GM18511 (cell line): Measurements from ENCODE around the gene PSMG3.

Experiments
- ATAC-seq: cut with Tn5 transposase; IDR thresholded peaks from one replicate; pipeline ENCODE4 v1.9.1; 2021; ENCODE audit warnings: mild to moderate bottlenecking, moderate library complexity; ENCODE audit not compliant: unreplicated experiment

The PSMG3 gene

DNA sequence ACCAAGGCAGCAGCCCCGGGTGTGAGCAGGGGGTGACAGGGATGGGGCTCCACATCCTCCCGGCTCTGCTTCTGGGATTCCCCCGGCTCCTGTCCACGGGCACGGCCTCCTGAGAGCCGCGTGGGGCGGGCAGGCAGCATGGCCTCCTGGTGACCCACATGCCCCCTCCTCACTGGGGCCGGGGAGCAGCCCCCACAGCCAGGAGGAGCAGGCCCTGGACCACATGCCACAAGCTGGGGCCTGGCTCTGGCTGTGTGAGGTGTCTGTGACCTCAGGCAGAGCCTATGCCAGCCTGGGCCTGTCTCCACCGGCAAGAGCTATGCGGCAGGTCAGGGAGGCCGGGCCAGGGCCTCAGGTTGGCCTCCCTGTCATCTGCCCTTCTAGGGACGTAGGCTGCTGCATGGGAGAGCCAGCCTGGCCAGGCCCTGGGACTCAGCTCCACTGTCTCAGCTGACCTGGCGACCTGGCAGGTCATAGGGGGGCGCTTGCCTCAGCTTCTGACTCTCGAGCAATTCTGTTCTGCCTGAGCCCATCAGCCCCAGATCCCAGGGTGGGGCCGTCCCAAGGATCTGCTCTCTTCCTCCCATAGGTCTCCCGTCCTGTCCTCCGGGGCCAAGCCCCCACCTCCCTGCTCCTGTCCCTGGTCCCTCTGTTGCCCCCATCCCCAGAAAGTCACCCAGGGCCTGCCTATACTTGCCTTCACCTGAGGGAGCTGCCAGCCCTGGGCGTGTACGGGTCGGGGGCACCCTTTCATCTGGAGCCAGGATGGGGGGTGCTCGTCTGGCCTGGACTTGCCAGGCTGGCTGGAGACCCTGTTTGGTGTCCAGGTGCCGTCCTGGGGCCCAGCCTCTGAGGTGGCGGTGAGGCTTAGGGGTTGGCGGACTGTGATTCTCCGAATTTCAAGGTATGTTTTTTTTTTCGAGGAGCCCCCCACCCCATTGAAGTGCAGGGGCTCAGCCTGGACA, 9.9 kb downstream of the PSMG3 start:
- ATAC-seq: no peak

DNA sequence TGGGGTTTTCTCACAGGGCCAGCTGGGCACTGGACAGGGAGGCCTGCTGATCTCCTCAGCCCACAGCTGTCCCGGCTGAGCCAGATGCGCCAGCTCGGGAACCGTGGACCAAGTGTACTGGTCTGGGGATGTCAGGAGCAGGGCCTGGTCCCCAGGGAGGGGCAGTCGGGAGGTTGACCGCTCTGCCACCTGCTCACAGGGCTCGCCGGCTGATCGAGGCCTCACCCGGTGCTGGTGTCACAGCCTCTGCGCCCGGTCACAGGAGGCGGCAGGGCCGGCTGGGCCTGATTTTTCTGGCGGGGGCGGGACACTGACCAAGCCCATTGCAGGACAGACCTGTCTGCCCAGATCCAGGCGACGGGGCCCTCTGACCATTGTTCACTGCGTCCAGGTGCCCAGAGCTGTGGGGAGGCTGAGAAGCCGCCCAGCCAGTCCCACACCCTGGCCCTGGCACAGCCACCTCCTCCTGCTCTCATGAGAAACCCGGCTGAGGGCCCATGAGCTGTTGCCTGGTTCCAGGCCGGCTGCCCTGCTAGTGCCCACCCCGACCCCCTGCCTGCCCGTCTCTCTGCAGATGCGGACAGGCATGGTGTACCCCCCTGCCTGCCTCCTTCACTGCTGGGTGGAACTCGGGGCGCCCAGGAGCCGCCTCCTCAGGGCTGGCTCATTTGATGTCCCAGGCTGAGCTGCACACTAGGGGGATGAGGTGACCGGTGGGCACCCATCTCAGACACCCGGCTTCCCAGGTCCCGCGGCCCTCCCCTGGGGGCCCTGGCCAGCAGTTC, 10.8 kb downstream of the PSMG3 start:
- ATAC-seq: no peak

DNA sequence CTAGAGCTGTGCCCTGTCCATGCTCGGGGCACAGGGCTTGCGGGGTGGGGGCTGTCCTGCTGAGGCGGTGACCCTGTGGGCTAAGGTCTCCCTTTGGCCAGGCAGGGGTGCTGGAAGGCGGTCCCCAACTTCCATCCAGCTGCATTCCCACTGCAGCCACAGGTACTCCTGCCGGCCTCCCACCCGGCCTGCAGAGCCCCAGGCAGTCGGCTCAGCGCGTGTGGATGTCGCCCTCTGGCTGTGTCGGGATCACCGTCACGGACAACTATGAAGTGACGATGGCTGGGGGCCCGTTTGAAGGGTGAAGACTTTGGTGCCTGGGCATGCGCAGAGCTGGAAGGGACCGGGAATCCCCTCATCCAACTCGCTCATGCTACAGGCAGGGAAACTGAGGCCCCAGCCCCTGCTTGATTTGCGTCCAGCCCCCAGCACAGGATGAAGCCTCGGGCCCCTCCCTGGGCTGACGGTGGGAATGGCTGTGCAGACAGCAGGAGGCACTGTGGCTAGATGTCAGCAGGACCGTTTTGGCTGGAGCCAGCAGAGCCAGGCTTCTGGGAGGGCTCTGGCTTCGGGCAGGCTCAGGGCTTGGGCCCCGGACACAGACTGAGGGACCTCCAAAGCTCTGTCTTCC, 11.5 kb downstream of the PSMG3 start:
- no peak for ATAC-seq

DNA sequence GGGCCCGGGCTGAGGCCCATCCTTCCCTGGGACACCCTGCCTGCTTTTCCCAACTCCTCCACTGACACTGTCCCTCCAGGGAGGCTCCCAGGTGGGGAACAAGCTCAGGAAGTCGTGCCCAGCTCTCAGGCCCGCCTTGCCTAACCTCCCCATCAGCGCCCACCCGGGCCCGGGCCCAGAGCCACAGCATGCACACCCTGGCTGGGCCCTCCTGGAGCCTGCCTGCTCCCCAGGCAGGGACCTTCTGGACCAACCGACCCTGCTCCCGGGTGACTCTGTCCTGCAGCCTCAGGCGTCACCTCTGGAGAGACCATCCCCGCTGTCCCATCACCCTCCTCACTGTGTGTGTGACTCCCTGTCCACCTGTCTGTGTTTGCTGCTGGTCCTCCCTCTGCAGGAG, 12.1 kb downstream of the PSMG3 start:
- ATAC-seq: no peak

DNA sequence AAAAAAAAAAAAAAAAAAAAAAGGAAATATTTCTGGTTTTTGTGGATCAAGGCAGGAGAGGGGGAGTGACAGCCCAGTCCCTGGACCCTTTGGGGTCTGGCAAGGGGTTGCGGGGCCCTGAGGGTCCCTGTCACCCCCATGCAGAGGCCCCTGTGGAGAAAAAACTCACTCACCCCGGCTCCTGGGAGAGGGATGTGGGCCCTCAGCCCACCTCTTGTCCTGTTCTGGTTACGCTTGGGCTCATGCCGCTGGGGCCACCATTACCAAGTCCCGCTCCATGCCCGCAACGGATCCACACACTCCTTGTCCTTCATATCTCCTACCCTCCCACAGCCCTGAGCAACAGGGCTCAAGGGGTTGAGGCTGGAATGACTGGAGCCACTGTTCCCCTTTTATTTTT, 12.8 kb downstream of the PSMG3 start:
- no peak for ATAC-seq

DNA sequence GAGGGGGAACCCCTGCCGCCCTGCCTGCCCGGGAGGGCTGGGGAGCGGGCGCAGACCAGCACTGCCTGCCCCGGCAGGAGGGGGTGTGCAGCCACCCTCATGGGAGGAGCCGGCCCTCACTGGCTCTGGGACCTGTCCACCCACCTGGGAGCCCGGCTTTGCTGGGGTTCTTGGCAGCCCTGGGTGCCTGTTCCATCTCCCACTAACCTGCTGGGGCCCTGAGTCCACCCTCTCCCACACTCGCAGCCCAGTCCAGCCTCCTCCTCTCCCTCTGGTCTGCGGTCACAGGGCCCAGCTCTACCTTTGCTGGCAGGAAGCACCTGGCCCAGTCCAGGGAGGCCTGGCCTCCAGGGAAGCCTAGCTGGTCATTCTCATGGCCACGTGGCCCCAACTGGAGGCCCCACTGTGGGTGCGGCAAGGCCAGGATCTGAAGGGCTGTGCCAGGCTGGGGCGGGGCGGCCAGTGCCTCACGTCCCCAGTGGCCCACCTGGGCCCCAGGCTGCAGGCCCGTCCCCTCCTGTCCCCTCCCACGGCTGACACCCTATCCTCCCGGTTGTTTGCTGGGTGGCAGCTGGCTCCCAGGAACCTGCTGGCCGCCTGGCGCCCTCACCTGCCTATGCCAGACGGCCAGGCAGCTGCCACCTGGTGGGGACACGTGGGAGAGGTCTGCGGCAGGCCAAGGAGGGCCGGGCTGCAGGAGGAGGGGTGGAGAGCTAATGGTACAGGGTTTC, 13.9 kb downstream of the PSMG3 start, which contains the start of gene TMEM184A:
TSS of gene TMEM184A (minus strand) at position 393 of the 731 bp plus-strand sequence. CDS start 721 bp downstream, outside the sequence.
- ATAC-seq: no peak

DNA sequence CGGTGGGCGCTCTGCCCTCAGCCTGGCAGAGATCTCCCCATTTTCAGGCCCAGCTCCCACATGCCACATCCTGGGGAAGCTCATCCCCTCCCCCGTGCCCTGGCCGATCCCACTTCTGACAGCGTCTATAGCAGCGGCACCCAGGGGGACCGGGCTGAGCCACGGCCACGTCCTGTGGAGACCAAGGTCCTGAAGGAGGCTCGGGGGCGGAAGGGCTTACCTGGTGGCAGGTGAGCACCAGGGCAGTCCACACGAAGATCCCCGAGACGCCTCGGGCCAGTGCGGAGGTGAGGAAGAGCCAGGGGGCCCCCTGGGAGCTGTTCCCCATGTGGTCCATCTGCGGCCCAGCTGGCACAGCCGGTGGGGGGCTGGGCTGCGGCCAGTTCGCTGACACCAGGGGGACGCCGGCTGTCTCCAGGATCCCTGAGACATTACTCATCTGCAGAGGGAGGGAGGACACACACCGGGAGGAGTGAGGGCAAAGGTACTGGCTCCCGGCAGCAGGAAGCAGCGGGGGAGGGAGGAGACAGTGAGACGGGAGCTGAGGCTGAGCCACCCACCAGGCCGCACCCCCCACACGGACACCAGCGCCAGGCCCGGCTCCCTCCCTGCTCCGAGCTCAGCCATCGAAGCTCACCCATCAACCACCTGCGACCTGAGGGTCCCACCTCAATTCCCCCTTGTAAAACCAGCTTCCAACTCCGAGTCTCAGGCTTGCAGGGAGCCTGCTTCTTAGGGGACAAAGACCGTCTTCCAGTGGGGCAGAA, 14.6 kb downstream of the PSMG3 start:
- no peak for ATAC-seq

DNA sequence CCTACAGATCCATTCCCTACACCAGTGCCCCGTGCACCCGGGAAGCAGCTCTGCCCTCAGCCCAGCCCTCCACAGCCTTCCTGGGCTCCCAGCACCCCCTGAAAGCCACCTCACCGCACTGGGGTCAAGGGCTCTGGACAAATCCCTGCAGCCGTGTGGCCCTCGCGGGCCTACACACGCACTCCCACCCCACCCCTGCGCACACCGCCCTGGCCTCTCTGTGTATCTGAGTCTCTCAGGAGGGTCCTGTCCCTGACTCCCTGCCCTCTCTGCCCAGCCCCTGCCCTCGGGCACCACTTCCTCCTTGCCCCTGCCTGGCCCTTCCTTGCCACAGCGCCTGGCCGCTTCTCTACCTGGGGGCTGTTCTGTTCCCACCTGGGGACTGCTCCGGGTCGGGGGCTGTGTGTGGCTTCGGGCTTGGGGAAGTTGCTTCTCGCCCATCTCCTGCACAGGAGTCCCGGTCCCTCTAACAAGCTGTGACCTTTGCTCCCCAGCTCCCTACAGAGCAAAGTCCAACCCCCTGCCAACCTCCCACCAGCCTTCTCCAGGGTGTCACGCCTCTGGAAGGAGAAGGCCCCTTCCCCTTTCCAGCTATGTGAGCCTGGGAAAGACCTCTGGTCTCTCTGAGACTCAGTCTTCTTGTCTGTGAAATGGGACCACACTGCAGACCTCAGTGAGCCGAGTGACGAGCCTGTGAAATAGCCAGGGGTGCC, 15.3 kb downstream of the PSMG3 start:
- no peak for ATAC-seq

DNA sequence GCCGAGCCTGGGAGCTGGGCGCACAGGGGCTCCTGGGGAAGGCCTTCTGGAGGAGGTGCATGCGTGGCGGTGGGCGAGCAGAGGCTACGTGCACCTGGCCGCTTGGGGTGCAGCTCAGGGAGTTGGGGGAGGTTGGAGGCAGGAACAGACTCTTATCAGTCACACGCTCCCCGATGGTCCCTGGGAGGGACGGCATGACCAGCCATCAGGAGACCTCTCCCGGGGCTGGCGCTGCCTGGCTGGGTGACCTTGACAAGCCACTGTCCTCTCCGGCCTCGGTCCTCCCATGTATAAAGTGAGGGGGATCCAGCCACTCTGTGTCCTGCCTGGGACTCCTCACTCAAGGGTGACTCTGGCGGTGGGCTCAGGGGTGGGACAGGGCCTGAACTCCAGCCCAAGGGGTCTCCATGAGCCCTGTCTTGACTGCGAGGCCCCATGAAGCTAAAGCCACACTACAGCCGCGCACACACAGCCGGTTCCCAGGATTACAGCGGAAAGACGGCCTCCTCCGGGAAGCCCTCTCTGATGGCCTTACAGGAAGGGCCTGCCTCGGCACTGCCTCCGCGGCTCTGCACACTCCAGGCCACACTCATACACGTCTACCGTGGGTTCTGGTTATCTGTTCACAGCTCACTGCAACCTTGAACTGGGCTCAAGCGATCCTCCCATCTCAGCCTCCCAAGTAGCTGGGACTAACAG, 16.2 kb downstream of the PSMG3 start:
- ATAC-seq: no peak

DNA sequence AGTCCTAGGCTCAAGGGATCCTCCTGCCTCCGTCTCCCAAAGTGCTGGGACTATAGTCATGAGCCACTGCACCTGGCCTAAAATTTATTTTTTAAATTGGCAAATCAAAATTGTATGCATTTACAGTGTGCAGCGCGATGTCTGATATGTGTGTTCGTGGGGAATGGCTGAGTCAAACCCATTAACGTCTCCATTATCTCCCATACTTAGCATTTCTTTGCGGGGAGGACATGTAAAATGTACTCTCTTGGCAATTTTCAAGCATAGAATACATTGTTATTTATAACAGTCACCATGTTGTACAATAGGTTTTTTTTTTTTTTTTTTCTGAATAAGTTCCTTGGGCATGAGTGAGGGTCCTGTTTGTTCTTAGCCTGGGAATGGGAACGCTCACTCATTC, 17.6 kb downstream of the PSMG3 start:
- no peak for ATAC-seq

DNA sequence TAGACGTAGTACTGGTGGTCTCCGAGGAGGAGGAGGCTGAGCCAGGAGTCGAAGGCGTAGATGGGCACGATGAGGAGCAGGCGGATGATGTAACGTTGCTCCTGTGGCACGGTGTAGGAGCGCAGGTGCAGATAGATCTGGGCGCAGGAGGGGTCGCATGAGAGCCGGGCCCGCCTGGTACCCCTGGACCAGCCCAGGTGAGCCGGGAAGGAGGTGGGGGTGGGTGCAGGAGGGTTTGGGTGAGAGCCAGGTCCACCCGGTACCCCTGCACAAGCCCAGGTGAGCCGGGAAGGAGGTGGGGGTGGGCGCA, 19.0 kb downstream of the PSMG3 start:
- no peak for ATAC-seq

DNA sequence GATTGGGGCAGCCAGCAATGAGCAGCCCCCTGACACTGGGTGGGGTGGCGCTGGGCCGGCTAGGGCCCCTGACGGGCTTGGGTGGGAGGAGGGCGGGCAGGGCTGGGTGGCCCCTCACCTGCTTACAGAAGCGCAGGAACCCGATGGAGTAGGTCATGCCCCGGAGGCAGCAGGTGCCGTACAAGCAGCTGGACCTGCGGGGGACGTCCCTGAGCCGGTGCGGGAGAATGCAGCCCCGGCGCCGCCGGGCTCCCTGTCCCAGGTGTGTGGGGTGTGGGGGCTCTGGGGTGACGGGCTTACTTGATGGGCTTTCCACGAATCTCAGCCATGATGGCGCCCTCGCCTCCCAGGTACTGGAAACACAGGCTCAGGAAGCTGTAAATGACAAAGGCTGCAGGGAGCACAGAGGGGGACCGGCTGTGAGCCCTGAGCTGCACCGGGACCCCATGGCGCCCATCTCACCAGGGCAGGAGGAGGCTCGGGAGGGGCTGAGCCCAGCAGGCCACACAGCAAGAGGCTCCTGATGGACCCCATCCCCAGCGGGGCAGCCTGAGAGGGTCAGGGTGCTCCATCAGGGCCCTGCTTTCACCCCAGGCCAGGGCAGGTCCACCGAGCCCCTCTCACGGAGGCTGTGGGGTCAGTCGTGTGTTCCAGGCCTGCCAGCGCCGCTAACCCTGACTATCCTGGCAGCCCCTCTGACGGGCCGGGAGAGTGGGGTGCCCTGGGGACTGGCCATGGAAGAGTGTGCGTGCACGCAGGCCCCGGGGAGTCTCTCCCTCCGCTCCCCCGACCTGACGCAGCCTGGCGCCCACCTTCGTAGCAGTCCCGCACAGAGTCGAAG, 19.6 kb downstream of the PSMG3 start:
- no peak for ATAC-seq

DNA sequence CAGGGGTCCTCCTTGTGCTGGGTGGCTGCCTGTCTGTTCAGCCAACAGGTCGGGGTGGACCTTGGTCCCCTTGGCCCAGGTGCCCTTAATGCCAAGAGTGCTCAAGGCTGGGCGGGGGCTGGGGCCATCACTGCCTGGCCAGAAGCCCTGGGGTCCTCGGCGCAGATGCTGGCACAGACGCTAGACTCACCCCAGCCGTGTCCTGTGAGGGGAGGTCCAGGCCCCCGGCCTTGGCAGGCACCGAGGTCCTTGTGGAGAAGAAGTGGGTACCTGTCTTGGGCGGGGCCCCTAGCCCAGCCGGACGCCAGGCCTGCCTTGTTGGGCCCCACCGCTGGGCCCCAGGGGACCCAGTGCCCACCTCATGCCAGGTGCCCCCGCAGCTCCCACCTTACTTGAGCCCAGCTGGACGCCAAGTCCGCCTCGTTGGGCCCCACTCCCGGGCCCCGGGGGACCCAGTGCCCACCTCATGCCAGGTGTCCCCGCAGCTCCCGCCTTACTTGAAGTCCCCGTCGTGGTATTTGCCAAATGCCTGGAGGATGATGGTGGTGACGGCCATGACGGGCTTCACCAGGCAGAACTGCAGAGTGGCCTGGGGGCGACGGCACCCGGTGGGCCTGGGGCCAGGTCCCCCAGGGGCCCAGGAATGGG, 20.4 kb downstream of the PSMG3 start:
- no peak for ATAC-seq

DNA sequence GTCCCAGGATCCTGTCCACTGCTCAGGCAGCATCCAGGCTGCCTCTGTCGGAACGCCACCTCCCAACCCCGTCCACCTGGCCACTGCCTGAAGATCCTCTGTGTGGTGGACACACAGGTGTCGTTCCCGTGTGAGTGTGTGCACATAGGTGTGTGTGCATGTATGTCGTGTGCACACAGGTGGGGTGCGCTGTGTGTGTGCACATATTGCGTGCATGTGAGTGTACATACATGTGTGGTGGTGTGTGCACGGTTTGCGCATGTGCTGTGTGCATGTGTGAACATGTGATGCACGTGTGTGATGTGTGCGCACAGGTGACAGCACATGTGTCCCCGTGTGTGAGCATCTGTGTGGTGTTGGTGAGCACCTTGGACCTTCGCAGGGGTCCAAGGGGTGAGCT, 20.9 kb downstream of the PSMG3 start:
- ATAC-seq: no peak

DNA sequence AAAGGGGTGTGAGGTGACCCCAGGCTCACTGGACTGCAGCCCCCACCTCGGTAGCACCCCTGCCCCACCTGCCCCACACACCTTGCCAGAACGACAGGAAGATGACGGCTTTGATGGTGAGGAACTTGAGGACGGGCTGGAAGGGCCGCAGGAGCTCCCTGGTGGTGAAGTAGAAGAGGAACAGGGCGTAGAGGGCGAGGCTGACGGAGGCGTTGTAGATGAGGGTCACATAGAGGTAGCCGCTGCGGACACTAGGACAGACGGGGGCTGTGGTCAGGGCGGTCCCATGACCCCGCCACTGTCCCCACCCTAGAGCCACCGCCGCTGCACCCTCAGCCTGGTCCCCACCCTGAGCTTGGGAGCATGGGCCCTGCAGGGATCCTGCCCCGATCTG, 21.4 kb downstream of the PSMG3 start:
- ATAC-seq: no peak

DNA sequence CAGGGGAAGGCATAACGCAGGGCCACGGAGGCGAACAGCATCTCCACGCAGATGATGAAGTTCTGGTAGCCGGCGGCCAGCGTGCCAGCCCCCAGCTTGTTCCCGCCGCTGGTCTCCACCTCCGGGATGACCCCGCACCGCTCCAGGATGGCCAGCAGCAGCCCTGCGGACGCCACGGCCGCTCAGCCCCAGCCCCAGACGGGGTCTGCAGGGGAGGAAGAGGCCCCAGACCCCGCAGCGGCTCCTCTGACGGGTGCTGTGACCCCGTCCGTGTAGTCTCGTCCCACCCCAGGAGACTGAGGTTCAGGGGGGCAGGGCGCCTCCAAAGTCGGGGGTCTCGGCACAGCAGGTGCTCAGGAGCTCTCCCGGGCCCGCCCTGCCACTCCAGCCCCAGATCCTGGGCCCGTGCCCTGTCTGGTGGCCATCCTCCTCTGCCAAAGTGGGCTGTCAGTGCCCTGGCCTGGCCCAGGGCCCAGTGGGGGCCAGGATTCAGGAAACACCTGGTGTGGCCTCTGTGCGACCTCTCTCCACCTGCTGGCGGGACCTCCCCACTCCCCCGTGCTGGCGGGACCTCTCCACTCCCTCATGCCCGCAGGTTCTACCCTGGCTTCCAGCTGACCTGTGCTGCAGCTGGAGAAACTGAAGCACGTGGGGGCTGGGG, 21.9 kb downstream of the PSMG3 start:
- no peak for ATAC-seq
